NOMO-1 treated with DMSO at 0.1 percent for 48 hours (cell line): ENCODE measurements around the gene NFIL3.
A peak's percentile ranks its signal among the peaks of the same experiment; 100 is the strongest.

ENCODE experiments used
- DNase-seq: peaks from one replicate; lab custom pipeline; 2025; ENCODE audit not compliant: unreplicated experiment; lab: John Stamatoyannopoulos, UW

NFIL3 gene

DNA sequence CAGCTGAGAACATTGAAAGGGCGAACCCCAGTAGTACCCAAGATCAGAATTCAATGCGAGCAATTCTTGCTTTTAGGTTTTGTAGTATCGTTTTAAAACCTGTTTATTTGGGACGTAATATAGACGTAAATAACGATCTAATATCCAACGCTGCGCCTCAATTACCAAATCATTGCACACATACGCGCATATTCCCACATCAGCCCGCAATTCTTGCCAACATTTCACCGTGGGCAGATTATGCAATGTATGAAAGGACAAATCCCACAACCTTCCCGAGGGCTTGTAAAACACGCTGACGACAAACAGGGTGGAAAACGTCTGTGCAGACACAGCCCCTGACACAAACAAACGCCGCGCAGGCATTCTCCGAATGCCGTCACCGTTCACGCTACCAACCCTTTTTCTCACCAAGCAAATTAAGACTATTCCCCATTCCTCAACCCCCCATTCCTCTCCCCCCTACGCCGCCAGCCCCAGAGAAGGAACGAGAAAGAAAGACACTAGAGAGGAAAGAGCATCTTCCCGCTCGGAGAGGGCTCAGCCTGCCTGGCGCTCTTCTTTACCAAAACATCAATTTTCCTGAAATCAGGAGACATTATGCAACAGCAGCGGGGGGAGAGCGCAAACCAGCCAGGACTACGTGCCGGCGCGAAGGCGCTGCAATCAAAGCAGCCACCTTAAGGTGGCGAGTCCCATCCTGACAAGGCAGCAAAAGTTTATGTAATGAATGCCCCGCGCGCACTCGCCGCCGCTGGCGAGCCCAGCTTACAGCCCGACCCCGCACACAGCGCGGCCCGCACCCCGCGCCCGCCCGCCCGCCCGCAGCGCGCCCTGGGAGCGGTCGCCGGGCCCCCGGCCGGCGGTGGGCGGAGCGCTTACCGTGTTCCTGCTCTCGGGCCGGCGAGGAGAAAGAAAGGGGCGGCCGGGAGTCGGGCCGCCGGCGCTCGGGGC is 597 bp downstream of the NFIL3 start:
- DNase-seq: peak; percentile 31

DNA sequence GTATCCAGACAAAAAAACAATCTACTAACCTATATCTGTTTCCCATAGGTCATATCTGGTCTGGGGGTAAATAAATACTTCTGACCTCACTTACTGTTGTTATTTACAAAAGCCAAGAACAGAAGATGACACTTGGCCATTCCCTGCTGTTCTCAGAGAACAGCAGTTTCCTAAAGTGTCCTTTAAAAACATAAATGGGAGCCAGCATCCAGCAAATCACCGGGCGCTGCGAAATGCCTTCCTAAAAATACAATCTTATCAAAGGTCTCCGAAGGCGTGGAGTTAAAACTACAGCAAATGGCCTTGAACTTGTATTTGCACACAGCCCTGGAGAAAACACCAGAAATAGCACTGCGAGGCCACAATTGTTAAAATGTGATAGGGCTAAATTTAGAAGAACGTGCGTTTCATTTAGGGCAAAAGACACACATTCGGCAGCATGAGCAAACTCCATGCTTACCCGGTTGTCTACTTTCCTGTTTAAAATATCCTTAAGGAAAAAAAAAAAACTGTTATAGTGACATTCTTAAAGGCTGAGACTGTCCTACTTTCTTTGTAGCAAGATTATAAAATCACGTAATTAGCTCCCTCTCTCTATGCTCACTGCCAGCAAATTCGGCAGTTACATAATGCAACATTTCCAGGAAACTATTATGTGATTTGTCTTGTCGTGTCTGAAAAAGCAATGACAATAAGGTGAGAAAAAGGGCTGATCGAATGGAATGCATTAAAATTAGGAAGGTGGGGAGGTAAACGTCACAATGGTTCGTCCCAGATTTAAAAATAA is 1.5 kb downstream of the NFIL3 start:
- peak; percentile 11 for DNase-seq

DNA sequence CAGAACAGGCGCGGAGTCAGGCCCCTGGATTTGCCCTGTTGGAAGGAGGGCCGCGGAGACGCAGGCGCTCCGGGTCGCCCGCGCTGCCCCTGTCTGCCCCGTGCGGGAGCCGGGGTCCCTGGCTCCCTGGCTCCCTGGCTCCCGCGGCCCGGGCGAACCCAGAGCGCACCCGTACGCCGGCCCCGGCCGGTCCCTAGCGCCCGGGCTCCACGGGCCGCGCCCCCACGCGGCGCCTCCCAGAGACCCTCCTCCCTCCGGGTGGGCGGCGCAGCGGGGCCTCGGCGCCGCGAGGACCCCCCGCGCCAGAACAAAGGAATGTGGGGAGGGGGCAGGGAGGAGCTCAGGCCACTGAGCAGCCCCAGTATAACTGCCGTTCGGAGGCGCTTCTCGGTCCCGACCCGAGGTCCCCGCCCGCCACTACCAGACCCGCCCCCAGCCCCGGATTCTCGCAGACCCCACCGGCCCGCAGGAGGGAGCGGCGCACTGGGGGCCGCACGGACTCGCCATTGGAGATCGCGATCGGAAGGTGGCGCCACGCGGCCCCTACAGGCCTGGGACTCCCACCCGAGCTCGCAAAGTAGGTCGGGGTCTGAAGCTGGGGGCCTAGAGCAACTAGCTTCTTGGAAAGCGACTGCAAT is 2.4 kb downstream of the NFIL3 start:
- no peak for DNase-seq

DNA sequence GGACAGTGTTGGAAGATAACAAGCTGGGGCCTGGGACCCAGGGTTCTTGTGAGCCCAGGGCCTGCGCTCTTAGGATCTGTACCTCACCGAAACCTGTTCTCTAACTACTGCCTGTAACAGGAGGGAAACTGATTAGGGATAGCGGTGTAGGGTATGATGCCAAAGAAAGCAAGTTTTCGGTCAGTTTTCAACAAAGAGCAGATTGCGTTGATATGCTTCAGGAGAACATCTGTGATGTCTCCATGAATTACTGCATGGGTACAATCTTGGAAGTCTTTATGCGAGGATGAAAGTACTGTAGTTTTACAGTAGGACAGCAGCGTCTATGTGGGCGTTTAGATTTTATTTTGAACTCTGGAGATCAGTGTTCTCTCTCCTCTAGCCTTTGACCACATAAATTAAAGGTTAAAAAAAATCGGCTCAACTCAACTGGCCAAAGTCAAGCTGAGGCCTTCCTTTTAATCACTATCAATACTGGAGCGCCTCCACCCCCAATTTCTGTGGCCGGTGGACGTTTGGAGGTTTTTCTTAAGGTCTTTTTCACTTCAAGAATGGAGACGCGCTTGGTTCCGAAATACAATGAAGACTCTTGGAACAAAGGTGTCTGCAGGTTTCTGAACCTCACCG is 3.0 kb downstream of the NFIL3 start:
- no peak for DNase-seq

DNA sequence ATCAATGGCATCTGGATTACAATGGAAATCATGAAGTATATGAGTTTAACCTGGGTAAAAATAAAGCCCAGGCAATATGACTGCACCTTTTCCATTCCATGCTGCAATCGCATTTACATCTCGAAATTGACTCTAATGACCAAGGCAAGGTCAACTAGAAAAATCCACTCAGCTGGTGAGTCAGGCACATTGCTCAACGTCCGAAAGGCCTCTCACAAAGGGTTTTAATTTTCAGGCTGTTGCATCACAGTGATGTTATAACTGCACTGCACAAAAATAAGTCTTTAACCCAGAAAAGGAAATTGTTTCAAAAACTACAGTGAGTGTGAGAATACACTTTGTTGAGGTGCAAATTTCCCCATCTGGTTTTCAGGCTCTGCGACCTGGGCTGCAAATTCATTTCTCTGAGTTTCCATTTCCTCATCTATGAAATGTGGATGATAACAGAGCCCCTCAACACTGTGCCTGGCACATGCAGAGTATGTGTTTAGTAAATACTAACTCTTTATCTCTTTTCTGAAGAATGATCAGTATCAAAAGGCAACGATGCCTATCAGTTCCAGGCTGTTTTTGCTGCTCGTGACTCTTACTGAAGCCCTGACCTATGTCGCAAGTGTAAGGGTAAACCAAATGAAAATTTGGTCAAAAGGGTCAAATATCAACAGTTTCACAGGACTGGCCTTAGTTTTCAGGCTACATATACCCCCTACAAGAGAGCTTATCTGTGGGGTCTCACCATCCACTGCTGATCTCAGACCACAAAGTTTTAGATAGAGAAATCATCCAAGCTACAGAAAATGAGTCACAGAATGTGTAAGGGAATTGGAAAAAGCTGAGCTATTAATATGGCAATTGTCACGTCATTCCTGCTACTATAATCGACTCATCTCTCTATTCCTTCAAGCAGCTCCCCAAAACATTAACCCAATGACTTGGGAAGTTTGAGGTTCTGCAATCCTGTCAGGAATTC is 4.1 kb downstream of the NFIL3 start:
- DNase-seq: peak; percentile 85

DNA sequence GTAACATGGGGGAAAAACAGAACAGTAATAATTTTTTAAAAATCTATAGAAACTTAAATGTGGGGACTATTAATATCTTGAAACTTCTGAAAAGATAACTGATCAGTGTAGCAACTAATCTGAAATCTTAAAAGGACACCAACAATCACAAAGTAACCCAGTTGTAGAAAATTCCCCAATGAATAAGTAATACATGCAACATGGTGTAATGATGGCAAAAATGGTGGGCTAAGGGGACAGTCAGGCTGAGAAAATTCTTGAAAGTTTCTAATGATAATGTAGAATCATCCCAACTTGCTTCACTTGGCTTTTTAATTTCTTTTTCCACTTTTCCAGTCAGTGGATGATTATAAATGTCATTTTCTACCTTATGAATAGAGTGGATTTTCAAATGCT is 5.4 kb downstream of the NFIL3 start:
- no peak for DNase-seq

DNA sequence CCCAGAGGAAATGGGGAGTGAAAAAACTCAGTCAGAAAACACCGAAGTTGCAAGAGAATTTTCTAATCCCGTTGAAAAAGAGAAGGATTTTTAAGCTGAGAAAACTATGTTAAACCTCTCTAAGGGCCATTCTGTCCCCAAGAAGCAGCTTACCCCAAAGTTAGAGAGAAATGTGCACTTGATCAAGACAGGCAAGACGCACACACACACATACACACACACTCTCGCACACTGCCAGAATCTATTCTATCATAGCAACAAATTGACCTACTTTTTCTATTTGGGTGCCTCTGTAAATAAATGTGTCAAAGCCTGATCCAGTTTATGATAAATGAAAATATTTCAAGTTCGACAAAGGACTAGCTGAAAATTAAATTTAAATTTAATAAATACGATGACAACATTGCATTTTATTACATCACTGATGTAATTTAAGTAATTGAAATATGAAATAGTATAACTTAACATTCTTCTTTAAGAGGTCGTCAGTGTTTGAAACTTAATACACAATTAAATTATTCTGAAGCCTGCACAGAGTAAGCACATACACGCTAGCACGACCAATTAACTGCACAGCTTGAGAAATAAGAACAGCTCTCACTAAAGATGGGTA is 5.9 kb downstream of the NFIL3 start:
- DNase-seq: no peak

DNA sequence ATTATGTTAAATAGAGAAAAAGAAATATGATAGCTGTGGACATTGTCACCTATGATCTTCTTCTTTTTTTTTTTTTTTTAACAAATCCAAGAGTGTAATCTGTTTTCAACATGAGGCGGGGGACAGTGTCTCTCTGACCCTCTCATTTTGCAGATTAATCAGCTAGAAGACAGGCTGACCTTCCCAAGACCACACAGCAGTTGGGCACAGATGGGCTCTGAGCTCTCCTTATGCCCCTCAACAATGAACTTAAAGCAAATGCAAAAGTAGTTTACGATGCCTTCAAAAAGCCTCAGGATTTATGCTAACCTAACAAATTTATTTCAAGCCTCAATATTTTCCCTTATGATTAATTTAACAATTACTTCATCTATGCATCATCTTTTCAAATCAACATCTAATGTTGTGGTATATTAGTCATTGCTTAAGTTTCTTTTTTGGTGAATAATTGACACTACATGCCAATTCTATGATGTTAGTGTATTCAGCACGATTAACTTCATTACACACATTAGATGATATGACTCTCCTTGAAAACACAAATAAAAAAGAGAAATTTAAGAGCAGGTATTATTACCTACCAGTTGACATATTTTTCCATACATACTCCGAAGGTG is 7.4 kb downstream of the NFIL3 start:
- no peak for DNase-seq

DNA sequence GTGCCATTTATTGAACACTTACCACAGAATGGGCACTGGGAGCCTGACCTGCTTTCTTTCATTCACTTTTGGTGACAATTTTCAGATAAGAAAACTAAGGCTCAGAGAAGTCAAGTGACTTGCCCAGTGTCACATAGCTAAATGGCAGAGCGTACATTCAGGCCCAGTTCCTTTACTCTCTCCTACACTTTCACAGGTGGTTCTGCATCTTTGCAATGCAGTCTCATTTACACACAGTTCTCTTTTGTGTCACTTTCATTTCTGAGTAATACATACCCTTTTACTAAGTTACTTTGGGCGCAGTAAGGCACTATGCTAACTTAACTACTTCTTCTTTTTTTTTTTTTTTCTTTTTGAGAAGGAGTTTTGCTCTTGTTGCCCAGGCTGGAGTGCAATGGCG is 8.3 kb downstream of the NFIL3 start:
- DNase-seq: peak; percentile 68

DNA sequence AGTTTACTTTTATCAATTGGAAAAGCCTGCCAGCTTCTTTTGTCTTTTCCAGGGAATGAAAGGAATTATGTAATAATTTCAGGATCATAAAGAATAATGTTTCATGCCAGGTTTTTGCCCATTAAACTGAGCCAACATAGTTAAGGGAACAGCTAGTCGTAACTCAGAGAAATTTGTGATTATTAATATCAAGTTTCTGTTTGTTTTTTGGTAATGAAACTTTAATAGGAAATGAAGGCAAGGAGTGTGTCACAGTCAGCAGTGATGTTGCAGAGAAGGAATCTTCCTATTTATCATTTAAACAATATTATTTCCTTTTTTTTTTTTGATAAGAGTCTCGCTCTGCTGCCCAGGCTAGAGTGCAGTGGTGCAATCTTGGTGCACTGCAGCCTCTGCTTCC is 10.7 kb downstream of the NFIL3 start:
- DNase-seq: no peak

DNA sequence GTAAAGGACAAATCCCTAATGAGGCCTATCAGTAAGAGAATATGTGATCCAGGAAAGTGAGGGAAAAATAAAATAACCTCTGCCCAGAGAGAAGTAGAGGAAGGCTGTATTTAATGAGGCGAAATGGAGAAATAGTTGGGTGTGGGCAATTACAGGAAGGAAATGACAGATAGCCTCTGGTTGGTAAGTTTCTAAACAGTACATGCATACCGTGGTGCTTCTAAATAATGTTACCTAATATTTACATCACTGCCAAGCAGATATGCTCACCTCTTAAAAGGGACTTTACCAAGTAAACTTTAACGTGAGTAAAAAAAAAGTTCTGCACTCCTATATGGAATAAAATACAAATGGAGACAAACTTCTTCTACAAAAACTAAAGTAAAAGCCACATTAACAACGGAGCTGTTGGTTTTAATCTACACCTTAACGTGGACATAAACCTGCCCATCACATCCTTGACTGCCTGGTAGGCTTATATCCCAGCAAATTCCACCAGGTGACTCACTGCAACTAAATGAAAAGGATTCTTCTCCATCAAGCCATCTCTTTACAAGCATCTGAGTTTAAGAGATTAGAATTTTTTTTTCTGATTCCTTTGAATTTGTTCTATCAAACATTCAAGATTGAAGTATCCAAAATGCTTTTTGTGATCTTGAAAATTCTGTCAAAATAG is 12.4 kb downstream of the NFIL3 start:
- DNase-seq: peak; percentile 76

DNA sequence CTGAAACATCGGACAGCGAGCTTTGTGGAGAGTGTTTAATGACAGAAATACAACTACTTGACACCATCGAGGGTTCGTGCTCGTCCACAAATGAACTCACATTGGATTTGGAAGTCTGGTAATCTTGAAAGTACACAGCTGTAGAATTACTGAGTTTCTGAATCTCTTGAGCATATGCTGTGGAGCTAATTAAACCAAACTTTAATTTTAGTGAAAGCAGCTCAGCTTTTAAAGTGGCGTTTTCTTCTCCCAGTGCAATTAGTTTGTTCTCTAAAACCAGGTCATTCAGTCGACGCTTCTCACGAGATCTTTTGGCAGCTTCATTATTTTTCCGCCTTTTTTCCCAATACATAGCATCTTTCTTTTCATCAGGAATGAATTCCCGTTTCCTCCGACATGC is 13.5 kb downstream of the NFIL3 start:
- DNase-seq: no peak

DNA sequence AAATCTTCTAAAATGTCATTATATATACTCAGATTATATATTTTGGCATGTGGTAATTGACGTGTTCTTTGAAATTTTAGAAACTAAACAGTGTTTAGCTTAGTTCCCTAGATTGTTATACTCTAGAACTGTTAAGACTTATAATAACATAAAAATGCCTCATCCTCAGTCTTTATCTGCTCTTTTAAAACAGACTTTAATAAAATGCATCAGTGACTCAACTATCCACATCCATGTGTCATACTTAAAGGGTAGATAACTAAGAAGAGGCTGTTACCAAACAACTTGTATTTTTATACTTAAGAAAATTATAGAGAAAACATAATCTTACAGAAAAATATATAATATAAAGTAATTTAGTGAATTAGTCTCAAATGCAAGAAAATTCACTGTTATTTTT is 15.2 kb downstream of the NFIL3 start:
- no peak for DNase-seq

DNA sequence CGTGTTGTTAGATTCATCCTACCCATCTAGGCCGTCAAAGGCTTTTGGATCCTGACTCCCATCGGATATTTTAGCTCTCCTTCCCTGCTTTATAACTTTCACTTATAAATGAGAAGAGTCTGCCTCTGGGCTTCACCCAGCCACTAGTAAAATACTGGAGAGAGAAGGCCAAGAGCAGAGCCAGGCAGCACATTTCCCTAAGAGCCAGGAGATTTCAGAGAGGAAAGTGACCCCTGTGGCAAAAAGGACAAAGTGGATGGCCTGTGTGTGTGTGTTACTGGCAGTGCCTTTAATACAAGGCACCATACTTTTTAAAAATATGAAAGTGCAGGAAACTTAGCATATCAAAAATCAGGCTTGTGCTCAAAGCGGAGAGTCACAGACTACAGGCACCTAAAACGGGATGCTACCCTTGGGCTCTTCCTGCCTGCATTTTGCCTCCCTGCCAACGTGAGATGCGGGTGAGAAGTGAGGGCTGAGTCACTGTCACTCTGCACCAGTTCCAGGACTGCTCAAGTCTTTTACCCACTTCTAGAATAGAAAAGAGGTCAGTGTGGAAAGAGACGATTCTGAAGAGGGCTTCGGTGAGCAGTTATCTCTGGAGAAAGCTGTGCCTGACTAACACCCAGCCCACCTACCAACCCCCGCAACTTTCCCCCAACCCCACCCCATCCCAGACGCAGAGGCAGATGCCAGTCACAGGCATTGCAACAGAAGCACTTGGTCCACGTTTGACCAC is 15.9 kb downstream of the NFIL3 start:
- no peak for DNase-seq

DNA sequence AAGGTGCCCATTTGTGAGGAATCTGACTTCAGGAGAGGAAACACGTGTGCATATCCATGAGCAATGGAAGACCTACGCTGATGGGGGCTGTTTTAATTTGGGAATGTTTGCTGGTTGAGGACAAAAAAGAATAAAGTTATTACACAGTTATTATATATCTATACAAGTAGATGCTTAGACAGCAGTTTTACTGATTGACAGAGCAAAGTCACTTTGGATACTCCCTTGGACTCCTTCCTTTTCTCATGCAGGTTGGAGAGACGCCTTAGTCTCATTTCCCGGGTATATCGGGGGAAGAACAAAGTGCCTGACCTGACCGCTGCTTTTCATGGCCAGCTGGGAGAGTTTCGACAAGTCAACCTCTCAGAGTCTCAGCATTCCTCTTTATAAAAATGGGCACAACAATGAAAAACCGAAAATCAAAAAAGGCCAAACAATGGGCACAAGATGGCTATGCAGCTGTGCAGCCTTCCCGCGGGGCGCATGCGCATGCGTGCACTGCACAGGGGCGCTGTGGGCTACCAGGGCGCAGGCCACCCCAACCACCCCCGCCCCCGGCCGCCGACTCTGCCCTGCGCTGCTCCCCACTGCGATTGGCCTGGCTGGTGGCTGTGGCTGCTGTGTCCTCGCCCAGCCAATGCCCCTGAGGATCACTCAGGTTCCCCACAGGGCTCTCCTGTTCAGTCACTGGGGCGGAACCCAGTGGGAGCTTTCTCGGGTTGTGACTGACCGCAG is 18.1 kb downstream of the NFIL3 start:
- DNase-seq: no peak

DNA sequence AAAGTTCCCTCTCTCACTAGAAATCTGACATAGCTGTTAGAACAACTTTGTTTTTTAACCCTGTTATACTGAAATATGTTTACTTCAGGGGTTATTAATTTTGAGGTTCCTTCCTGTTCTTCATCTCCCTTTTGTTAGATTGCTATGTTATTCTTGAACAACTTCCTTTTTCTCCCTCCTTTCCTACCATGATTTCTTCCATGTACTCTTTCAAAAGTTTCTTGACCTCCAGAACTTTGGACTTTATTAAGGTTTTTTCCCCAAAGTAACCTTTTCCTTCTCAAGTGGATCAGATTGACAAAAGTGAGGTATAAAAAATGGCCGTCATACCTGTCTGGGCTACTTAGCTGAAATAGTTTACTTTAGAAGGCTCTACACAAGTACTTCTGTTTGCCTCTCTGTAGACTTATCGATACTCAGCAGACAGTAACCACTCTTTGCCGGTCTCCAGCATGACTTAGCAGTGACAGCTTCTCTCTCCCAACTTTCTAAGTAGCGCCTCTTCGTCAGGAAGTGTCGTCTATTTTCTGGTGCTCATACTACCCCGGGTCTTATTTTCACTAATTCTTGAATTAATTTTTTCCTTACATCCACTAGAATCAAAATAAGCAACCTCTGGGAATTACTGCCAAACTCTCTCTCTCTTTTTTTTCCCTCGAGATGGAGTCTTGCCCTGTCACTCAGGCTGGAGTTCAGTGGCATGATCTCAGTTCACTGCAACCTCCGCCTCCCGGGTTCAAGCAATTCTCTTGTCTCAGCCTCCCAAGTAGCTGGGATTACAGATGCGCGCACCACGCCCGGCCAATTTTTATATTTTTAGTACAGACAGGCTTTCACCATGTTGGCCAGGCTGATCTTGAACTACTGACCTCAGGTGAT is 19.7 kb downstream of the NFIL3 start:
- no peak for DNase-seq
